Ascending aorta (tissue), 2 donors: Measurements from ENCODE around the gene USF1. TPM values are rescaled to one million over a fixed set of nuclear protein-coding genes. Genes with fewer than 3 reads are reported as not detected.
A peak's percentile ranks its signal among the peaks of the same experiment; 100 is the strongest.

Source experiments
- DNase-seq, 2 donors: peaks; one replicate each; pipeline ENCODE4 v3.0.0-alpha.2; 2019; ENCODE audit warnings: low spot score in 2 of 2
- H3K27ac ChIP-seq, 2 donors: fragments of 200-600 bp; sonication (generic); one replicate each; pipeline ENCODE4 v1.5.1; 2016 to 2017; ENCODE audit warnings: mild to moderate bottlenecking in 1 of 2
- H3K27me3 ChIP-seq: fragments of 200-600 bp; sonication (generic); one replicate; pipeline ENCODE4 v1.5.1; 2017
- H3K36me3 ChIP-seq, 2 donors: fragments of 200-600 bp; sonication (generic); one replicate each; pipeline ENCODE4 v1.5.1; 2016
- H3K4me1 ChIP-seq, 2 donors: fragments of 200-600 bp; sonication (generic); one replicate each; pipeline ENCODE4 v1.5.1; 2016 to 2017; ENCODE audit warnings: mild to moderate bottlenecking in 1 of 2
- H3K4me3 ChIP-seq, 2 donors: fragments of 200-600 bp; sonication (generic); one replicate each; pipeline ENCODE4 v1.5.1; 2016 to 2017; ENCODE audit warnings: mild to moderate bottlenecking in 1 of 2
- H3K9me3 ChIP-seq, 2 donors: fragments of 200-600 bp; sonication (generic); one replicate each; pipeline ENCODE4 v1.5.1; 2016
- intact Hi-C: fragments of 100-400 bp; cut with DNase I; formaldehyde crosslinking; loops from one replicate; pipeline ENCODE4 v1.15.1; 2023
- total RNA-seq: library from RNA; depleted of rRNA; stranded (reverse); fragments of >200 nt; gene quantifications from one replicate; pipeline ENCODE4 v1.1.0, GENCODE V29; 2016
- TF ChIP-seq, protein P1 (sequence below), 3 experiments: fragments of 200-600 bp in 2 of 3; fragments of 450-650 bp in 1 of 3; sonication (generic) in 2 of 3; IDR thresholded peaks; one replicate each; pipeline ENCODE4 v1.5.1; 2016 to 2019; ENCODE audit warnings: antibody characterized with exemption in 3 of 3, mild to moderate bottlenecking in 1 of 3, moderate library complexity in 1 of 3

Gene USF1
- total RNA-seq, 1 donor from 2014 or later, result 68.5 TPM

DNA sequence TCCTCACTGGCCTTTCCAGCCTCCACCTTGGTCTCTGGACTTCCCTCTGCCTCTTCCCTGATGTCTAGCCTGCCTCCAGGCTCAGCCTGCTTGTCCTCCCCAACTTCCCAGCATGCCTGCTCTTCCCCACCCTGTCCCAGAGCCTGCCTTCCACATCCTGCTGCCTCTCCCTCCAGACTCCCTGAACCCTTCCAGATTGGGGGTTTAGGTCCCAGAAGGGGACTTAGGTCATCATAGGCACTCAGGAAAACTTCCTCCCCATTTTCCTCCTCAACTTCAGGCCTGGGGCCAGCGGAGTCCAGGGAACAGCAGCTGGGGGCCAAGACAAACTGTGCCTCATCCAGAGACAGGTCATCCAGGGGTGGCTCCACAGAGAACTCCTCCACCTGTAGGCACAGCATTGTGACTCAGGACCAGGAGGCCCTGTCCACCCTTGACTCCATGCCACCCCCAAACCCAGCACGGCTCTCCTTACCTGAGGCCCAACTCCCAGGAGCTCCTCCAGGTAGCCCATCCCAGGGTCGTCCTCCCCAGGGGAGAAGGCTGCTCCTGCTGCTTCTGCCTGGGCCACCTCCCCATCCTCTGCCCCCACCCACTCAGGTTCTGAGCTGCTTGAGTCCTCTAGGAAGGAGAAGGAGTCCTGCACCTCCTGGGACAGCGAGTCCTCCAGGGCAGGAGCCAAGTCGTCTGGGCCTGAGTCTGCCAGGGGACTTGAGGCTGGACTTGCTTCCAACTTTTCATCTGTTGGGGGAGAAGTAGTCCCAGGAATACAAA is 3.4 kb upstream of the USF1 start:
- TF ChIP-seq, protein P1, sequence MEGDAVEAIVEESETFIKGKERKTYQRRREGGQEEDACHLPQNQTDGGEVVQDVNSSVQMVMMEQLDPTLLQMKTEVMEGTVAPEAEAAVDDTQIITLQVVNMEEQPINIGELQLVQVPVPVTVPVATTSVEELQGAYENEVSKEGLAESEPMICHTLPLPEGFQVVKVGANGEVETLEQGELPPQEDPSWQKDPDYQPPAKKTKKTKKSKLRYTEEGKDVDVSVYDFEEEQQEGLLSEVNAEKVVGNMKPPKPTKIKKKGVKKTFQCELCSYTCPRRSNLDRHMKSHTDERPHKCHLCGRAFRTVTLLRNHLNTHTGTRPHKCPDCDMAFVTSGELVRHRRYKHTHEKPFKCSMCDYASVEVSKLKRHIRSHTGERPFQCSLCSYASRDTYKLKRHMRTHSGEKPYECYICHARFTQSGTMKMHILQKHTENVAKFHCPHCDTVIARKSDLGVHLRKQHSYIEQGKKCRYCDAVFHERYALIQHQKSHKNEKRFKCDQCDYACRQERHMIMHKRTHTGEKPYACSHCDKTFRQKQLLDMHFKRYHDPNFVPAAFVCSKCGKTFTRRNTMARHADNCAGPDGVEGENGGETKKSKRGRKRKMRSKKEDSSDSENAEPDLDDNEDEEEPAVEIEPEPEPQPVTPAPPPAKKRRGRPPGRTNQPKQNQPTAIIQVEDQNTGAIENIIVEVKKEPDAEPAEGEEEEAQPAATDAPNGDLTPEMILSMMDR (IDR thresholded peaks at IDR 0.05), result no peak
- Histone ChIP-seq H3K4me3 (no peak overlapping the region), H3K36me3 (no peaks in the 10 kb centered on the region), H3K4me1 (peaks cover 5 to 7% of the 10 kb centered on the region in 2 donors), H3K27me3 (no peaks in the 10 kb centered on the region), H3K9me3 (no peaks in the 10 kb centered on the region), H3K27ac (no peak overlapping the region)
- no peak for DNase-seq
- intact Hi-C loops, result loop anchor here (5.0 to 10.0 kb wide), 4 partner anchors 68 to 346 kb away; partner anchors contain the start of genes NDUFS2, NIT1, PFDN2 and PPOX

DNA sequence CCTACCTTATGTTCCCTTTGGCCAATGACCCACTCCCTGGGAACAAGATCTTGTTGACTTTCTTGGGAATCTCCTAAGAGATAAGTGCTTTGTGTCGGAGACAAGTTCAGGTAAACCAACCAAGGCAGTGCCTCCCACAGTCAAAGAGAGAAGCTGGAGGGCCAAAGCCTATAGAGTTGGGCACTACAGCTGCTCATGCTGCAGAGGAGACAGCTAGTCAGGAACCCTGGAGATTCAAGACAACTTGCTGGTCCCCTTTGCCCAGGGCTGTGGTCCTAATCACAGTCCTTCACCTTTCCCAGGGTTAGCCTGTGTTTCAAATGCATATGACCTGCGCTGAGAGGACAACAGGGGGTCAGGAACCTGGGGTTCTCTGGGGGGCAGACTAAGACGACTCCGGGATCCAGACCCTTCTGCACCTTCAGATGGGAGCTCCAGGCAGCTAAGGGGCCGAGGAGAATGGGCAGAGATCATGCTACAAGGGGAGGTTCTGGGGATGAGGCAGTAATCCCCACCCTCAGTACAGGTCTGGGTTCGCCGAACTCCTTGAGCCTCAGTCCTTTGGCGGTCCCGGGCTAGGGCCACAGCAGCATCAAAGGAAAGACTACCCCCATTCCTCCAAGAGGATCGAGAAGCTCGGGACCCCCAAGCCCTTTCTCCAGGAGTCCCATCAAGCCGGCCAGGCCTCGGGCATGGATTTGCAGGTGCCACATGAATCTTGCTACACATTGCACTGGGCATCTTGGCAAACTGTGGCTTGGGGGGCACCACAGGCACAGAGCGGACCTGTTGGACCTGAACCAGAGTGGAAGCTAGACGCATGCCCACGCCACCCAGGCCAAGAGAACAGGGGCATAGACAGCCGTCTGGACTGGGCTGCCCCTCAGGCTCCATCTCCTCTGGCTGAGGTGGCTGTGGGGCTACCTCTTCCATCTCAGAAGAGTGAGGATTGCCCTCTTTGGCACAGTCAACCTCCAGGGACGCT is 2.0 kb upstream of the USF1 start:
- Histone ChIP-seq H3K4me1 (peaks cover 6 to 13% of the 10 kb centered on the region in 2 donors), H3K9me3 (no peaks in the 10 kb centered on the region), H3K36me3 (peaks cover 2% of the 10 kb centered on the region in 2 donors), H3K27me3 (no peaks in the 10 kb centered on the region), H3K4me3 (no peak overlapping the region), H3K27ac (peak overlapping the region in 1 of 2 donors; percentile 24)
- intact Hi-C loops, result loop anchor here (5.0 to 10.0 kb wide), 4 partner anchors 70 to 347 kb away; partner anchors contain the start of genes NDUFS2, NIT1, PFDN2 and PPOX
- TF ChIP-seq, protein P1 (IDR thresholded peaks at IDR 0.05), result no peak
- no peak for DNase-seq

DNA sequence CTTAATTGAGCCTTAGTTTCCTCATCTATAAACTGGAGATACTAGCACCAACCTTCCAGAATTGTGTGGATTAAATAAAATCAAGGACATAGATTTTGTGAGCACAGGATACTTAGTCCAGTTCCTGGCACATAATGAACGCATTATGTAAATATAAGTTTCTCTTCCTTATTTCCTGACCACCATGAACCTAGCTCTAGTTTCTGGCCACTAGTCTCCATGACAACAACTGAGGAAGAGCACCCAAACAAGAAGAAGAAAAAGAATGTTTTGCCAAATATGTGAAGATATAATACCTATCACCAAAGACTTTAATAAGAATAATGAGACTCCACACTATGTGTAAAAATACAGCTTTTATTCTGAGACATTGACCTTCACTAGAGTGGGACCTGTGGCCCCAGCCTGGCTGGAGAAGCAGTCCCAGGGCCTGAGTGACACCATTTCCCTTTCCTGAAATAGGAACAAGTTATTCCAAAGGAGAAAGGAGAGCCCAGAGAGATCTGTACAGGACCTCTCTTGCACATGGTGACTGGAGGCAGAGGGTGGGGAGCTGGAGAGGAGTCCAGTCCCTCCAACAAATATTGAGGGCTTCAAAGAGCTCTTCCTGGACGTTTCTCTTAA is 940 bp upstream of the USF1 start:
- Histone ChIP-seq H3K36me3 (peaks cover 12% of the 10 kb centered on the region in 2 donors), H3K4me3 (peak overlapping the region; percentile 63 to 95), H3K27ac (peak overlapping the region; percentile 93 to 96), H3K4me1 (peaks cover 6 to 13% of the 10 kb centered on the region in 2 donors), H3K9me3 (no peaks in the 10 kb centered on the region), H3K27me3 (no peaks in the 10 kb centered on the region)
- DNase-seq, result no peak
- intact Hi-C loops, result loop anchor here (1.0 to 10.0 kb wide), 5 partner anchors 51 to 348 kb away; partner anchors contain the start of genes NDUFS2, NIT1, PFDN2 and PPOX
- TF ChIP-seq, protein P1 (IDR thresholded peaks at IDR 0.05), result no peak

DNA sequence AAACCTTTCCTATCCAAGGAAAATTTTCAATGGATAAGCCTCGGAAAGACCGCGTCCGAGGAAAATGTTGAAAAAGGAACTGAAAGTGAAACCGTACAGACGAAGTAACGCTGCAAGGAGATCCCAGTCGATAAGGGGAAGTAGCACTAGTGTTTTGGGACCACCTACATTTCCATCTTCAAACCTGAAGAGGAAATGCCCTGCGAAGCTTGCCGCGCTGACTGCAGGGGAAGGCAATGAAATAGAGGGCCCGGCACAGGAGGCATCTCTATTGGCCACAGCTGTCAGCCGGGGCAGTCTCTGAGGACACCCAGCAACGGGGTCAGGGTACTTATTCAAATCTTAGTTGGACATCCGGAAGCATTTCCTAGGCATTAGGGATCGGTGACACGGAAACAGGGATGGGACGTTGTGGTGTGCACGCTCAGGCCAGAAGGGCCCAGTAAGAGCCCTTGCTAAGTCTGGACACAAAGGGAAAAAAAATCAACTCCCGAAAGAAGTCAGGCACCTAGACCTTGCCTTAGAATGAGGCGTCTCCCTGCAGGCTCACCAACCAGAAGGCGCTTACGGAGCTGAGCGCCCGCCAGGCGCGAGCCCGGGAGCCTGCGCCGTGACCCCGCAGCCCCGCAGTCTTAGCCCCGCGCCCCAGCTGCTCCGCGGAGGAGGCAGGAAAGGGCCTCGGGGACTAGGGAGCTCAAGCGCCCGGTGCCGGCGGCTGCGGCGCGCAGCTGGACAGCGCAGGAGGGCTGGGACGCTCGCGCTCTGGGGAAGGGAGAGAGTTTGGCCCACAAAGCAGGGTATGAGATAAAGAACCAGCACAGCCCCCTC is 655 bp downstream of the USF1 start:
- Histone ChIP-seq H3K9me3 (no peaks in the 10 kb centered on the region), H3K4me3 (peak overlapping the region; percentile 63 to 95), H3K27ac (peak overlapping the region; percentile 93 to 96), H3K4me1 (peaks cover 6 to 13% of the 10 kb centered on the region in 2 donors), H3K27me3 (no peaks in the 10 kb centered on the region), H3K36me3 (peaks cover 28% of the 10 kb centered on the region in 2 donors)
- TF ChIP-seq, protein P1 (IDR thresholded peaks at IDR 0.05), result no peak
- intact Hi-C loops, result loop anchor here (5.0 to 10.0 kb wide), 4 partner anchors 72 to 350 kb away; partner anchors contain the start of genes NDUFS2, NIT1, PFDN2 and PPOX
- DNase-seq, result peak in 1 of 2 donors; percentile 85
